ENCODE results near the gene ECI2. TPM values are rescaled to one million over a fixed set of nuclear protein-coding genes. Genes with fewer than 3 reads are reported as not detected.

ECI2 gene
- polyA plus RNA-seq, 2 of the 4 experiments (the other 2 are of a cell fraction), result 48.1 to 68.9 TPM

- FAIRE-seq (no peak), DNase-seq (ENCODE audit: low read depth in 1 of 2, low spot score in 1 of 2) (peak; percentile 61 to 68), ATAC-seq (peak; percentile 98)
- Histone ChIP-seq H3K4me1 (peaks cover 24% of the 10 kb centered on the region), H3K4me3 (no peak overlapping the region), H3K9me3 (no peaks in the 10 kb centered on the region), H3K27ac (peak overlapping the region; percentile 63 to 80; a peak in 5 of 6 replicates), H3K4me2 (peak overlapping the region; percentile 79)
- ChIA-PET POLR2A (interaction anchor here (1.0 to 1.3 kb wide), 2 partner anchors 10 to 108 kb away, joined by 3 to 6 read pairs; partner anchors contain the start of gene ECI2), CTCF (interaction anchor here (0.7 to 3.1 kb wide), 8 partner anchors 9 to 84 kb away, joined by 3 to 12 read pairs (median 5); partner anchors contain the start of gene ECI2)
- 44% methylated on average over 8 of the region's 8 CpGs for WGBS (ENCODE audit: missing lambda C conversion rate)
- TF ChIP-seq MAFK (IDR thresholded peaks at IDR 0.05; ENCODE audit: partially characterized antibody), result no peak
- no peak for TF ChIP-seq TFCP2L1 (CRISPR knock-in tag; IDR thresholded peaks at IDR 0.05)
- no peak for TF ChIP-seq HES2 (IDR thresholded peaks at IDR 0.05)
- no peak for TF ChIP-seq CHD4 (IDR thresholded peaks at IDR 0.05; ENCODE audit: borderline replicate concordance)
- TF ChIP-seq FOSL2 (IDR thresholded peaks at IDR 0.05), result peak; percentile 36; the same call in 1 of the 2 replicates
- peak; percentile 79 for TF ChIP-seq FOSL2 (CRISPR knock-in tag; IDR thresholded peaks at IDR 0.05)
- TF ChIP-seq, protein P1, sequence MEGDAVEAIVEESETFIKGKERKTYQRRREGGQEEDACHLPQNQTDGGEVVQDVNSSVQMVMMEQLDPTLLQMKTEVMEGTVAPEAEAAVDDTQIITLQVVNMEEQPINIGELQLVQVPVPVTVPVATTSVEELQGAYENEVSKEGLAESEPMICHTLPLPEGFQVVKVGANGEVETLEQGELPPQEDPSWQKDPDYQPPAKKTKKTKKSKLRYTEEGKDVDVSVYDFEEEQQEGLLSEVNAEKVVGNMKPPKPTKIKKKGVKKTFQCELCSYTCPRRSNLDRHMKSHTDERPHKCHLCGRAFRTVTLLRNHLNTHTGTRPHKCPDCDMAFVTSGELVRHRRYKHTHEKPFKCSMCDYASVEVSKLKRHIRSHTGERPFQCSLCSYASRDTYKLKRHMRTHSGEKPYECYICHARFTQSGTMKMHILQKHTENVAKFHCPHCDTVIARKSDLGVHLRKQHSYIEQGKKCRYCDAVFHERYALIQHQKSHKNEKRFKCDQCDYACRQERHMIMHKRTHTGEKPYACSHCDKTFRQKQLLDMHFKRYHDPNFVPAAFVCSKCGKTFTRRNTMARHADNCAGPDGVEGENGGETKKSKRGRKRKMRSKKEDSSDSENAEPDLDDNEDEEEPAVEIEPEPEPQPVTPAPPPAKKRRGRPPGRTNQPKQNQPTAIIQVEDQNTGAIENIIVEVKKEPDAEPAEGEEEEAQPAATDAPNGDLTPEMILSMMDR (IDR thresholded peaks at IDR 0.05), result 0 out of 3 replicates have a peak, but pooled peaks have one; percentile 21
- TF ChIP-seq RCOR1 (IDR thresholded peaks at IDR 0.05; ENCODE audit: low read depth, low read length), result no peak
- TF ChIP-seq, protein P2, sequence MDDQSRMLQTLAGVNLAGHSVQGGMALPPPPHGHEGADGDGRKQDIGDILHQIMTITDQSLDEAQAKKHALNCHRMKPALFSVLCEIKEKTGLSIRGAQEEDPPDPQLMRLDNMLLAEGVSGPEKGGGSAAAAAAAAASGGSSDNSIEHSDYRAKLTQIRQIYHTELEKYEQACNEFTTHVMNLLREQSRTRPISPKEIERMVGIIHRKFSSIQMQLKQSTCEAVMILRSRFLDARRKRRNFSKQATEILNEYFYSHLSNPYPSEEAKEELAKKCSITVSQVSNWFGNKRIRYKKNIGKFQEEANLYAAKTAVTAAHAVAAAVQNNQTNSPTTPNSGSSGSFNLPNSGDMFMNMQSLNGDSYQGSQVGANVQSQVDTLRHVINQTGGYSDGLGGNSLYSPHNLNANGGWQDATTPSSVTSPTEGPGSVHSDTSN (IDR thresholded peaks at IDR 0.05), result no peak
- TF ChIP-seq, protein P3, sequence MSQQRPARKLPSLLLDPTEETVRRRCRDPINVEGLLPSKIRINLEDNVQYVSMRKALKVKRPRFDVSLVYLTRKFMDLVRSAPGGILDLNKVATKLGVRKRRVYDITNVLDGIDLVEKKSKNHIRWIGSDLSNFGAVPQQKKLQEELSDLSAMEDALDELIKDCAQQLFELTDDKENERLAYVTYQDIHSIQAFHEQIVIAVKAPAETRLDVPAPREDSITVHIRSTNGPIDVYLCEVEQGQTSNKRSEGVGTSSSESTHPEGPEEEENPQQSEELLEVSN (IDR thresholded peaks at IDR 0.05; ENCODE audit: borderline replicate concordance, low read depth), result no peak
- no peak for TF ChIP-seq CBX8 (IDR thresholded peaks at IDR 0.05)
- TF ChIP-seq RNF2 (IDR thresholded peaks at IDR 0.05; ENCODE audit: borderline replicate concordance, low read depth), result no peak
- TF ChIP-seq, protein P4, sequence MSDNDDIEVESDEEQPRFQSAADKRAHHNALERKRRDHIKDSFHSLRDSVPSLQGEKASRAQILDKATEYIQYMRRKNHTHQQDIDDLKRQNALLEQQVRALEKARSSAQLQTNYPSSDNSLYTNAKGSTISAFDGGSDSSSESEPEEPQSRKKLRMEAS (IDR thresholded peaks at IDR 0.05), result no peak
- 0 out of 5 replicates have a peak, but pooled peaks of 1 of the 2 experiments have one; percentile 22 for TF ChIP-seq RAD21 (conservative IDR thresholded peaks at IDR 0.05 in 1 of 2, IDR thresholded peaks at IDR 0.05 in 1 of 2)
- peak; percentile 41; the same call in 1 of the 2 replicates for TF ChIP-seq JUNB (IDR thresholded peaks at IDR 0.05)
- TF ChIP-seq HOXB13 (CRISPR knock-in tag; IDR thresholded peaks at IDR 0.05; ENCODE audit: low read depth), result no peak
- TF ChIP-seq RARB (CRISPR knock-in tag; IDR thresholded peaks at IDR 0.05), result 0 out of 2 replicates have a peak, but pooled peaks have one; percentile 48
- 0 out of 4 replicates have a peak, but pooled peaks of 1 of the 2 experiments have one; percentile 42 for TF ChIP-seq CEBPB (IDR thresholded peaks at IDR 0.05)
- TF ChIP-seq KDM5A (IDR thresholded peaks at IDR 0.05), result no peak
- no peak for TF ChIP-seq CHD2 (IDR thresholded peaks at IDR 0.05; ENCODE audit: low read length, partially characterized antibody)
These were observed 9.2 kb downstream of the ECI2 start for GRCh38 chr6:4125933-4126864.

DNA sequence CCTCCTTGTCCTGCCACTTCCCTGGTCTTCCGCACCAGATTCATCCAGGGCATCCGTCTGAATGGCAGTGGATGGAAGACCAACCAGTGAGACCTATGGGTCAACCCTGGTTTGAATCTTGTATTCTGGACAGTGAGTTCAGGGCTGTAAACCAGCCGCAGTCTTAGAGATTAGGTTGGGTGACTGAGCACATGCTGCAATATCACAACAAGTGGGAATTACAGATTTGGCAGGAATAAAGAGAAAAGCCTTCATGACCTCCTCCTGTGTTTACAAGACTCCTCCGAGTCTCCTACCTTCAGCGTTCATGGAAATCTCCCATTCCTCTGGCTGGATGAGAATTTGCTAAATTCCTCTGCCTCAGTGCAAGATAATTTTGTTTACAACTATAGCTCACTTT, 9.9 kb downstream of the ECI2 start:
- 46% methylated on average over 3 of the region's 5 CpGs for WGBS (ENCODE audit: missing lambda C conversion rate)
- H3K4me1 ChIP-seq, result peaks cover 24% of the 10 kb centered on the region
- no peak for DNase-seq (ENCODE audit: low read depth in 1 of 2, low spot score in 1 of 2)
- peak overlapping the region; percentile 79 for H3K4me2 ChIP-seq
- POLR2A ChIA-PET, result interaction anchor here (1.0 to 1.3 kb wide), 2 partner anchors 10 to 107 kb away, joined by 3 to 6 read pairs; partner anchors contain the start of gene ECI2
- H3K4me3 ChIP-seq, result no peak overlapping the region
- peak overlapping the region; percentile 55 to 80; a peak in 5 of 6 replicates for H3K27ac ChIP-seq
- TF ChIP-seq HDAC2 (IDR thresholded peaks at IDR 0.05) (no peak), FOSL2 (IDR thresholded peaks at IDR 0.05) (no peak), FOSL2 (CRISPR knock-in tag; IDR thresholded peaks at IDR 0.05) (no peak), TP53 (CRISPR knock-in tag; IDR thresholded peaks at IDR 0.05) (no peak), SREBF2 (IDR thresholded peaks at IDR 0.05) (no peak), ZNF302 (CRISPR knock-in tag; IDR thresholded peaks at IDR 0.05) (no peak), NR3C1 (IDR thresholded peaks at IDR 0.05) (no peak), REST (IDR thresholded peaks at IDR 0.05) (no peak), RAD21 (conservative IDR thresholded peaks at IDR 0.05 in 1 of 2, IDR thresholded peaks at IDR 0.05 in 1 of 2) (no peak), JUN (IDR thresholded peaks at IDR 0.05) (no peak)
- peak; percentile 44 to 49; a peak in 4 of 6 replicates for ATAC-seq
- FAIRE-seq, result no peak
- H3K9me3 ChIP-seq, result no peaks in the 10 kb centered on the region
- CTCF ChIA-PET, result interaction anchor here (0.7 to 3.1 kb wide), 7 partner anchors 9 to 85 kb away, joined by 3 to 12 read pairs (median 5); partner anchors contain the start of gene ECI2

Data from A549 (cell line).